Measurements from ENCODE around the gene SLC25A13. TPM values are rescaled to one million over a fixed set of nuclear protein-coding genes. Genes with fewer than 3 reads are reported as not detected.

Gene SLC25A13
- total and polyA plus RNA-seq, 9 of the 15 experiments (the other 6 are each of a cell fraction or from before 2014, with no cell fraction given) = 21.4 to 80.2 (median 58.7) TPM

GRCh38 chr7:96126382-96126781, 195.5 kb downstream of the SLC25A13 start:
- H3K36me3 ChIP-seq (ENCODE audit: control insufficient read depth, insufficient read depth, low read length) = peaks cover 22% of the 10 kb centered on the region; the same call in 1 of the 3 replicates
- TF ChIP-seq HDAC1 (IDR thresholded peaks at IDR 0.05) (no peak), FOXK1 (CRISPR knock-in tag; IDR thresholded peaks at IDR 0.05; ENCODE audit: borderline replicate concordance) (no peak), BRD4 (IDR thresholded peaks at IDR 0.05) (no peak), MED1 (CRISPR knock-in tag; IDR thresholded peaks at IDR 0.05; ENCODE audit: borderline replicate concordance) (no peak), ZNF668 (CRISPR knock-in tag; IDR thresholded peaks at IDR 0.05) (no peak), SMARCA4 (IDR thresholded peaks at IDR 0.05) (no peak), TSHZ1 (CRISPR knock-in tag; IDR thresholded peaks at IDR 0.05) (no peak), DMBX1 (CRISPR knock-in tag; IDR thresholded peaks at IDR 0.05; ENCODE audit: borderline replicate concordance) (no peak), ZNF280B (CRISPR knock-in tag; IDR thresholded peaks at IDR 0.05) (no peak), ERF (CRISPR knock-in tag; IDR thresholded peaks at IDR 0.05) (no peak), PTBP1 (IDR thresholded peaks at IDR 0.05; ENCODE audit: low read depth, low read length) (no peak), ZNF77 (CRISPR knock-in tag; IDR thresholded peaks at IDR 0.05) (no peak), ZNF224 (CRISPR knock-in tag; IDR thresholded peaks at IDR 0.05) (no peak), HMGN3 (IDR thresholded peaks at IDR 0.05; ENCODE audit: borderline replicate concordance, extremely low read depth, insufficient read length, low read depth, low read length) (no peak)
- H3K27me3 ChIP-seq (ENCODE audit: control insufficient read depth in 2 of 2, insufficient read depth in 2 of 2, low read length in 2 of 2) = no peaks in the 10 kb centered on the region
- CTCF ChIA-PET (ENCODE audit: low intra/inter-chr PET ratio) = no interaction called here
- no peak overlapping the region for H3K27ac ChIP-seq (ENCODE audit: extremely low read depth, low read depth, low read length)
- H2AFZ ChIP-seq (ENCODE audit: low read depth, low read length) = no peak overlapping the region
- H3K9me3 ChIP-seq (replicated peaks; ENCODE audit: control insufficient read depth, insufficient read depth, low read depth, low read length) = no peaks in the 10 kb centered on the region
- no peaks in the 10 kb centered on the region for H4K20me1 ChIP-seq (replicated peaks; ENCODE audit: control insufficient read depth, insufficient read depth, low read length)
- no peak overlapping the region for H3K9ac ChIP-seq (ENCODE audit: insufficient read depth in 1 of 2, low read depth in 2 of 2, low read length in 2 of 2)
- POLR2A ChIA-PET = no interaction called here
- intact Hi-C loops (cut with micrococcal nuclease) (no loop called here), in situ Hi-C loops (cut with MboI) (no loop called here)
- FAIRE-seq = no peak
- no peaks in the 10 kb centered on the region for H3K9me1 ChIP-seq (ENCODE audit: control insufficient read depth, insufficient read depth, low read length)
- no peak overlapping the region for H3K4me3 ChIP-seq
- H3K79me2 ChIP-seq (ENCODE audit: control insufficient read depth, insufficient read depth, low read length) = no peaks in the 10 kb centered on the region
- DNase-seq (ENCODE audit: extremely low read depth in 1 of 4, low spot score in 3 of 4) = no peak
- H3K4me2 ChIP-seq (ENCODE audit: insufficient read depth, low read length) = no peak overlapping the region
- no peaks in the 10 kb centered on the region for H3K4me1 ChIP-seq (replicated peaks in 1 of 2; ENCODE audit: control insufficient read depth in 2 of 2, insufficient read depth in 2 of 2, low read length in 2 of 2)
- no peak for ATAC-seq
- BruUV-seq (replicated peaks) = no TSS peak

Measured in K562 (cell line).